Measurements from ENCODE around the gene PAX8. TPM values are rescaled to one million over a fixed set of nuclear protein-coding genes. Genes with fewer than 3 reads are reported as not detected.
A peak's percentile ranks its signal among the peaks of the same experiment; 100 is the strongest.

PAX8 gene
- total and polyA plus RNA-seq, 2 experiments from 2014 or later: 5.8 to 13.1 TPM

GRCh38 chr2:113233593-113234550 lies 44.8 kb downstream of the PAX8 start:
- DNase-seq: peak; percentile 77
- H4K20me1 ChIP-seq (ENCODE audit: insufficient read depth): no peaks in the 10 kb centered on the region
- H3K27ac ChIP-seq: peak overlapping the region; percentile 67; the same call in 1 of the 2 replicates
- H3K79me2 ChIP-seq (ENCODE audit: insufficient read depth): peaks cover 33% of the 10 kb centered on the region
- no peak overlapping the region for H2AFZ ChIP-seq
- H3K9ac ChIP-seq: no peak overlapping the region
- peak overlapping the region; percentile 84 for H3K4me2 ChIP-seq (ENCODE audit: unreplicated experiment)
- peaks cover 8% of the 10 kb centered on the region for H3F3A ChIP-seq (ENCODE audit: insufficient read depth)
- no peaks in the 10 kb centered on the region for H3K9me3 ChIP-seq (ENCODE audit: low read depth)
- no peaks in the 10 kb centered on the region for H3K27me3 ChIP-seq (replicated peaks; ENCODE audit: insufficient read depth)
- WGBS, 2 experiments (ENCODE audit: low coverage in 1 of 2, low lambda C conversion rate in 2 of 2, missing lambda C conversion rate in 2 of 2): 83 to 89% methylated on average over 9 of the region's 9 CpGs
- no peaks in the 10 kb centered on the region for H3K9me2 ChIP-seq (ENCODE audit: insufficient read depth)
- TF ChIP-seq EZH2 (IDR thresholded peaks at IDR 0.05; ENCODE audit: insufficient read depth, poor library complexity, severe bottlenecking) (no peak), EZH2phosphoT487 (IDR thresholded peaks at IDR 0.05; ENCODE audit: insufficient read depth, low read depth) (no peak)
- in situ Hi-C loops (cut with MboI): no loop called here
- H3K36me3 ChIP-seq (ENCODE audit: low read depth): no peaks in the 10 kb centered on the region
- H3K4me3 ChIP-seq: no peak overlapping the region
- H3K4me1 ChIP-seq (ENCODE audit: insufficient read depth): peaks cover 24% of the 10 kb centered on the region

GRCh38 chr2:113232740-113233139 lies 46.0 kb downstream of the PAX8 start:
- 93 to 94% methylated on average over 5 to 6 of the region's 6 CpGs for WGBS, 2 experiments (ENCODE audit: low coverage in 1 of 2, low lambda C conversion rate in 2 of 2, missing lambda C conversion rate in 2 of 2)
- Histone ChIP-seq H3K4me3 (no peak overlapping the region), H3K36me3 (ENCODE audit: low read depth) (no peaks in the 10 kb centered on the region), H3K27me3 (replicated peaks; ENCODE audit: insufficient read depth) (no peaks in the 10 kb centered on the region), H3F3A (ENCODE audit: insufficient read depth) (no peaks in the 10 kb centered on the region), H3K4me1 (ENCODE audit: insufficient read depth) (0 out of 2 replicates have a peak, but pooled peaks cover 13% of the 10 kb centered on the region), H3K9ac (no peak overlapping the region), H3K9me2 (ENCODE audit: insufficient read depth) (no peaks in the 10 kb centered on the region), H3K27ac (no peak overlapping the region), H3K79me2 (ENCODE audit: insufficient read depth) (peaks cover 21% of the 10 kb centered on the region), H2AFZ (no peak overlapping the region), H3K9me3 (ENCODE audit: low read depth) (no peaks in the 10 kb centered on the region), H4K20me1 (ENCODE audit: insufficient read depth) (no peaks in the 10 kb centered on the region), H3K4me2 (ENCODE audit: unreplicated experiment) (no peak overlapping the region)
- no peak for DNase-seq
- TF ChIP-seq EZH2 (IDR thresholded peaks at IDR 0.05; ENCODE audit: insufficient read depth, poor library complexity, severe bottlenecking) (no peak), EZH2phosphoT487 (IDR thresholded peaks at IDR 0.05; ENCODE audit: insufficient read depth, low read depth) (no peak)
- in situ Hi-C loops (cut with MboI): no loop called here

- Histone ChIP-seq H2AFZ (no peak overlapping the region), H3K9ac (no peak overlapping the region), H3K27me3 (replicated peaks; ENCODE audit: insufficient read depth) (no peaks in the 10 kb centered on the region), H3K9me3 (ENCODE audit: low read depth) (no peaks in the 10 kb centered on the region), H3K27ac (no peak overlapping the region), H3K36me3 (ENCODE audit: low read depth) (no peaks in the 10 kb centered on the region), H3F3A (ENCODE audit: insufficient read depth) (no peaks in the 10 kb centered on the region), H3K4me3 (no peak overlapping the region), H3K79me2 (ENCODE audit: insufficient read depth) (peaks cover 15% of the 10 kb centered on the region), H3K4me2 (ENCODE audit: unreplicated experiment) (no peak overlapping the region), H3K9me2 (ENCODE audit: insufficient read depth) (no peaks in the 10 kb centered on the region), H4K20me1 (ENCODE audit: insufficient read depth) (no peaks in the 10 kb centered on the region), H3K4me1 (ENCODE audit: insufficient read depth) (0 out of 2 replicates have a peak, but pooled peaks cover 10% of the 10 kb centered on the region)
- in situ Hi-C loops (cut with MboI): no loop called here
- DNase-seq: no peak
- WGBS, 2 experiments (ENCODE audit: low coverage in 1 of 2, low lambda C conversion rate in 2 of 2, missing lambda C conversion rate in 2 of 2): 82% methylated on average over 3 of the region's 3 CpGs
- TF ChIP-seq EZH2phosphoT487 (IDR thresholded peaks at IDR 0.05; ENCODE audit: insufficient read depth, low read depth): no peak
- no peak for TF ChIP-seq EZH2 (IDR thresholded peaks at IDR 0.05; ENCODE audit: insufficient read depth, poor library complexity, severe bottlenecking)
These were observed 46.6 kb downstream of the PAX8 start for GRCh38 chr2:113232123-113232522.

GRCh38 chr2:113231064-113231463 lies 47.7 kb downstream of the PAX8 start:
- DNase-seq: no peak
- TF ChIP-seq EZH2 (IDR thresholded peaks at IDR 0.05; ENCODE audit: insufficient read depth, poor library complexity, severe bottlenecking) (no peak), EZH2phosphoT487 (IDR thresholded peaks at IDR 0.05; ENCODE audit: insufficient read depth, low read depth) (no peak)
- 0 out of 2 replicates have a peak, but pooled peaks cover 10% of the 10 kb centered on the region for H3K4me1 ChIP-seq (ENCODE audit: insufficient read depth)
- no peak overlapping the region for H3K9ac ChIP-seq
- no peaks in the 10 kb centered on the region for H4K20me1 ChIP-seq (ENCODE audit: insufficient read depth)
- H3K9me3 ChIP-seq (ENCODE audit: low read depth): no peaks in the 10 kb centered on the region
- no peaks in the 10 kb centered on the region for H3K27me3 ChIP-seq (replicated peaks; ENCODE audit: insufficient read depth)
- no peak overlapping the region for H3K4me2 ChIP-seq (ENCODE audit: unreplicated experiment)
- in situ Hi-C loops (cut with MboI): no loop called here
- H3K79me2 ChIP-seq (ENCODE audit: insufficient read depth): peaks cover 7% of the 10 kb centered on the region; the same call in 1 of the 2 replicates
- H3K27ac ChIP-seq: no peak overlapping the region
- WGBS, 2 experiments (ENCODE audit: low coverage in 1 of 2, low lambda C conversion rate in 2 of 2, missing lambda C conversion rate in 2 of 2): 70 to 71% methylated on average over 3 of the region's 3 CpGs
- H3K9me2 ChIP-seq (ENCODE audit: insufficient read depth): no peaks in the 10 kb centered on the region
- no peak overlapping the region for H3K4me3 ChIP-seq
- H2AFZ ChIP-seq: no peak overlapping the region
- H3F3A ChIP-seq (ENCODE audit: insufficient read depth): no peaks in the 10 kb centered on the region
- H3K36me3 ChIP-seq (ENCODE audit: low read depth): no peaks in the 10 kb centered on the region

Measured in GM23248 (cell line).